ENCODE data around the gene SMIM45.

SMIM45 gene

GRCh38 chr22:41935509-41935908 is 16.4 kb upstream of the SMIM45 start:
- ATAC-seq (no peak), DNase-seq (ENCODE audit: low read depth, low spot score) (no peak)
- intact Hi-C loops (cut with micrococcal nuclease; ENCODE audit: unreplicated experiment) = no loop called here
- Histone ChIP-seq H3K9me3 (ENCODE audit: control insufficient read depth, insufficient read depth, low read depth, low read length) (no peaks in the 10 kb centered on the region), H3K4me3 (ENCODE audit: low read depth in 2 of 2, low read length in 2 of 2) (no peak overlapping the region), H3K36me3 (ENCODE audit: control insufficient read depth, insufficient read depth, low read length) (no peaks in the 10 kb centered on the region), H3K27me3 (ENCODE audit: control insufficient read depth, insufficient read depth, low read length) (no peaks in the 10 kb centered on the region), H3K4me1 (ENCODE audit: control insufficient read depth, insufficient read depth, low read length) (no peaks in the 10 kb centered on the region), H3K27ac (ENCODE audit: low read length) (no peak overlapping the region)
- BruUV-seq (replicated peaks) = no TSS peak
- no peak for TF ChIP-seq REST (IDR thresholded peaks at IDR 0.05; ENCODE audit: insufficient read depth in 1 of 2, low read depth in 2 of 2, low read length in 1 of 2)
- TF ChIP-seq TCF7L2 (IDR thresholded peaks at IDR 0.05; ENCODE audit: low read depth, low read length) = no peak
- no peak for TF ChIP-seq CTCF (IDR thresholded peaks at IDR 0.05)
- no peak for TF ChIP-seq POLR2AphosphoS5 (IDR thresholded peaks at IDR 0.05; ENCODE audit: low read depth, low read length)
- no peak for TF ChIP-seq SIN3A (IDR thresholded peaks at IDR 0.05; ENCODE audit: borderline replicate concordance, insufficient read depth, low read depth, low read length)
- in situ Hi-C loops (cut with HindIII; ENCODE audit: low pct_unique_long_range_greater_than_20kb, low sequenced_read_pairs) = no loop called here
- CTCF ChIA-PET = interaction anchor here (0.6 to 0.8 kb wide), 2 partner anchors 163 to 189 kb away, joined by 3 to 4 read pairs; no protein-coding TSS in a partner anchor
- POLR2A ChIA-PET = interaction anchor here (0.6 kb wide), 1 partner anchor 28 kb away, joined by 7 read pairs; no protein-coding TSS in a partner anchor

GRCh38 chr22:41936894-41937169 is 15.1 kb upstream of the SMIM45 start:
- CTCF ChIA-PET = no interaction called here
- ATAC-seq = no peak
- intact Hi-C loops (cut with micrococcal nuclease; ENCODE audit: unreplicated experiment) = no loop called here

More at GRCh38 chr22:41936894-41937169, 15.1 kb upstream of the SMIM45 start:
- Histone ChIP-seq H3K36me3 (ENCODE audit: control insufficient read depth, insufficient read depth, low read length) (no peaks in the 10 kb centered on the region), H3K9me3 (ENCODE audit: control insufficient read depth, insufficient read depth, low read depth, low read length) (no peaks in the 10 kb centered on the region), H3K4me1 (ENCODE audit: control insufficient read depth, insufficient read depth, low read length) (no peaks in the 10 kb centered on the region; the same call in 1 of the 2 replicates), H3K27me3 (ENCODE audit: control insufficient read depth, insufficient read depth, low read length) (no peaks in the 10 kb centered on the region), H3K4me3 (ENCODE audit: low read depth in 2 of 2, low read length in 2 of 2) (no peak overlapping the region), H3K27ac (ENCODE audit: low read length) (no peak overlapping the region)
- no peak for DNase-seq (ENCODE audit: low read depth, low spot score)
- in situ Hi-C loops (cut with HindIII; ENCODE audit: low pct_unique_long_range_greater_than_20kb, low sequenced_read_pairs) = no loop called here
- no TSS peak for BruUV-seq (replicated peaks)
- TF ChIP-seq TCF7L2 (IDR thresholded peaks at IDR 0.05; ENCODE audit: low read depth, low read length) = no peak
- TF ChIP-seq SIN3A (IDR thresholded peaks at IDR 0.05; ENCODE audit: borderline replicate concordance, insufficient read depth, low read depth, low read length) = no peak
- TF ChIP-seq POLR2AphosphoS5 (IDR thresholded peaks at IDR 0.05; ENCODE audit: low read depth, low read length) = no peak
- no peak for TF ChIP-seq REST (IDR thresholded peaks at IDR 0.05; ENCODE audit: insufficient read depth in 1 of 2, low read depth in 2 of 2, low read length in 1 of 2)
- no peak for TF ChIP-seq CTCF (IDR thresholded peaks at IDR 0.05)
- POLR2A ChIA-PET = no interaction called here
